GM18498 (cell line): Measurements from ENCODE around the gene NEU4.
"Not testable (repeated sequence)": the region's sequence is repeated elsewhere in the genome, so short reads cannot be mapped to it uniquely, and the experiment has no call there.

Source experiments
- ATAC-seq: cut with Tn5 transposase; IDR thresholded peaks from one replicate; pipeline ENCODE4 v1.9.1; 2021; ENCODE audit warnings: mild to moderate bottlenecking, moderate library complexity; ENCODE audit not compliant: unreplicated experiment

The NEU4 gene, protein sequence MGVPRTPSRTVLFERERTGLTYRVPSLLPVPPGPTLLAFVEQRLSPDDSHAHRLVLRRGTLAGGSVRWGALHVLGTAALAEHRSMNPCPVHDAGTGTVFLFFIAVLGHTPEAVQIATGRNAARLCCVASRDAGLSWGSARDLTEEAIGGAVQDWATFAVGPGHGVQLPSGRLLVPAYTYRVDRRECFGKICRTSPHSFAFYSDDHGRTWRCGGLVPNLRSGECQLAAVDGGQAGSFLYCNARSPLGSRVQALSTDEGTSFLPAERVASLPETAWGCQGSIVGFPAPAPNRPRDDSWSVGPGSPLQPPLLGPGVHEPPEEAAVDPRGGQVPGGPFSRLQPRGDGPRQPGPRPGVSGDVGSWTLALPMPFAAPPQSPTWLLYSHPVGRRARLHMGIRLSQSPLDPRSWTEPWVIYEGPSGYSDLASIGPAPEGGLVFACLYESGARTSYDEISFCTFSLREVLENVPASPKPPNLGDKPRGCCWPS

GRCh38 chr2:241808721-241809382 lies at the start of gene NEU4:
NEU4 (plus strand) TSS chr2:241809193; CDS start chr2:241814485, 5,292 bp downstream.
- ATAC-seq, result no peak

- ATAC-seq, result not testable (repeated sequence)
Observed at GRCh38 chr2:241759893-241760292, 49.1 kb upstream of the NEU4 start.

- ATAC-seq, result no peak
Observed at GRCh38 chr2:241760301-241760771, 48.7 kb upstream of the NEU4 start.

GRCh38 chr2:241762321-241762932 lies 46.6 kb upstream of the NEU4 start:
- ATAC-seq, result no peak

DNA sequence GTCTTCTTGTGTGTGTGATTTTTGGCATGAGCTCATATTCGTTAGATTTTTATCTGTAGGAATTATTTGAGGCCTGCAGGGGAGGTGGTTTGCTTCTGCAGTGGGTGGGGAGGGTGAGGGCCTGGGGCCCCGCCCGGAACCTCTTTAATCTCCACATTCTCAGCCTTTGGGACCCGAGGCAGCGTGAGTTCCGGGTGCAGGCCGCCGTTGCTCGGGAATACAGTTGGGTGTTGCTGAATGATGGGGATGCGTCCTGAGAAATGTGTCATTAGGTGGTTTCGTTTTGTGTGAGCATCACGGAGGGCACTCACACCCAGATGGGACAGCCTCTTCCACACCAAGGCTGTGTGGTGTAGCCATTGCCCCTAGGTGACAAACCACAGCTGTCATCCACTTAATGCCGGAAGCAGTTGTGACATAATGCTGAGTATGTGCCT lies 46.0 kb upstream of the NEU4 start:
- ATAC-seq, result no peak

GRCh38 chr2:241763551-241764274 lies 45.3 kb upstream of the NEU4 start:
- ATAC-seq, result no peak

GRCh38 chr2:241764275-241765241 lies 44.4 kb upstream of the NEU4 start:
- no peak for ATAC-seq

DNA sequence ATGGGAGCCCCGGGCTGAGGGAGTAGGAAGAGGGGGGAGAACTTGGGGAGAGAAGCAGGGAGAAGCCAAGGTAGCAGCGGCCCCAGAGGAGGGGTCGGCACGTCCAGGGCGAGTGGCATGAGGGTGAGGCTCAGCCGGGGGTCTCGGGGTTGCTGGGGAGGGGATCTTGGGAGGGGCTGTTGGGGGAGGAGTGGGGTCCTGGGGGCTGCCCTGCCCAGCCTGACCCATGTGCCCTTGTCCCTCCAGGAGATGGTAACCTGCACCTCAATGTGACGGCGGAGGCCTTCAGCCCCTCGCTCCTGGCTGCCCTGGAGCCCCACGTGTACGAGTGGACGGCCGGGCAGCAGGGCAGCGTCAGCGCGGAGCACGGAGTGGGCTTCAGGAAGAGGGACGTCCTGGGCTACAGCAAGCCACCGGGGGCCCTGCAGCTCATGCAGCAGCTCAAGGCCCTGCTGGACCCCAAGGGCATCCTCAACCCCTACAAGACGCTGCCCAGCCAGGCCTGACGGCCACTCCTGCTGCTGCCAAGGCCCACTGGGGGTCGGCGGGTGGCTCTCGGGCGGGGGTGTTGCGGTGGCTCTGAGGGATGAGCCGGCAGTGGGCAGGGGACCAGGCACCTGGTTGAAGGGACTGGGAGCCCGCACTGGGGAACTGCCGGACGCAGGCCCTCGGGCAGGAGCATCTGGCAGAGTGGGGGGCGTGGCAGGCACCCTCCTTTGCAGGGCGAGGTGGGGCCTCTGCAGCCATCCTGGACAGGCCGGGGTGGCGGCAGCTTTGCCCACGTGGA lies 41.3 kb upstream of the NEU4 start:
- no peak for ATAC-seq

GRCh38 chr2:241768251-241768711 lies 40.7 kb upstream of the NEU4 start:
- ATAC-seq, result no peak

DNA sequence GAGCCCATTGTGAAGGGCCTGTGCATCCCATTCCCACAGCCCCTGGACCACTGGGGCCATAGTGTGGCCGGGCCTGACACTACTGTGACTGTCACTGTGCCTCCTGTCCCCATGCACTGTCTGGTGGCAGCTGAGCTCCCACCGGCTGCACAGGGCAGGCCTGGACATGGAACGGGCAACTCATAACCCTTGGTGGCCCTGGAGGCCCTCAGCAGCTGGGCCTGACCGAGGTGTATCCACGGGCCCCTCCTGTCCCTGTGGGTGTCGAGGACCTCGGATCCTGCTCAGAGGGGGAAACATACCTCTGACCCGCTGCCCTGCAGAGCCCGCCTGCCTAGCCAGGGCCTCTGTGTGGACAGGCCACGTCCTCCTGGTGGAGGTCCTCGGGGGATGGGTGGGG lies 40.1 kb upstream of the NEU4 start:
- no peak for ATAC-seq

GRCh38 chr2:241769819-241770184 lies 39.2 kb upstream of the NEU4 start:
- ATAC-seq, result no peak

GRCh38 chr2:241770185-241770935 lies 38.6 kb upstream of the NEU4 start:
- ATAC-seq, result no peak

DNA sequence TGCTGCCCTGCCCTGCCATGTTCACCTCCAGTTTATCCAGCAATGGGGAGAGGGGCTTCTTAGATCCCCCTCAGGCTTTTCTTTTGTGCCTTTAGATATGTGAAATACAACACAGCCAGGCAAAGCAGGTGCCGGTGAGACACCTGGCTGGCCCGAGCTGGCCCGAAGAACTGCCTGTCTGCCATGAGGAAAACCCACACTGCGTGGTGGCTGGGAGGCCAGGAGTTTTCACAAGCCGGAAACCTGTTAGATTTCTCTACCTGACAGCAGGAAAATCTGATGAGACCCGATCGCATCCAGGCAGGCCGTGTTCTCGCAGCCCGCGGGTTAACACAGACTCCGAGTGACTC lies 38.1 kb upstream of the NEU4 start:
- ATAC-seq, result no peak

GRCh38 chr2:241771286-241772062 lies 37.5 kb upstream of the NEU4 start:
- ATAC-seq, result no peak

GRCh38 chr2:241772063-241772499 lies 36.9 kb upstream of the NEU4 start:
- no peak for ATAC-seq

- no peak for ATAC-seq
Observed at GRCh38 chr2:241773511-241774418, 35.2 kb upstream of the NEU4 start.
